ENCODE data around the gene FILIP1L. TPM values are rescaled to one million over a fixed set of nuclear protein-coding genes. Genes with fewer than 3 reads are reported as not detected.

The FILIP1L gene
- total RNA-seq, 2 donors from 2014 or later = 9.5 to 28.2 TPM

DNA sequence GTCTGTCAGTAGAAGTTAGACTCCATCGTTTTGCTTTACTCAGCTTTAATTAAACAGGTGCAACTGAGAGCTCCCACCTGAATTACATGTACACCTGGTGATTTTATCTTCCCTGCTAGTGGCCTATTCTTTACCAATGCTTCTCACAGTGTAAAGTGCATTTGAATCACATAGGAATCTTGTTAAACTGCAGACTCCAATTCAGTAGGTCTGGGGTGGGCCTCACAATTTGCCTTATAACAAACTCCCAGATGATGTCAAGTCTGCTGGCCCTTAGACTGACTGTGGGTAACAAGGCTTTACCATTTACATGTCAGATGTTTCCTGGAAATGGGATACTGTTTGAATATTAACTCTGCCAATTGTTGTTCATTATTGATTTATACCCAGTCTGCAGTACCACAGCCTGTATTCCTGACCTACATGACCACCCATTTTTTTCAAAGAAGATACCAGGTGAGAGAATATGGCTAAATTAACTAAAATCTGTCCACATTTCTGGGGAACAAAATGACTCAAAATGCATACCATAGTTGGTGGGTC lies 259.5 kb downstream of the FILIP1L start:
- no peak for DNase-seq (ENCODE audit: low spot score)
- H3K27ac ChIP-seq = no peak overlapping the region
- H3K4me3 ChIP-seq = no peak overlapping the region
- TF ChIP-seq POLR2AphosphoS5 (IDR thresholded peaks at IDR 0.05) (no peak), POLR2A (IDR thresholded peaks at IDR 0.05) (no peak), CTCF (IDR thresholded peaks at IDR 0.05) (no peak)
- intact Hi-C loops (cut with DNase I) = no loop called here
- H3K36me3 ChIP-seq = no peaks in the 10 kb centered on the region
- no peaks in the 10 kb centered on the region for H3K27me3 ChIP-seq (replicated peaks; ENCODE audit: insufficient read depth)
- WGBS = 50% methylated on average over 1 of the region's 1 CpG
- H3K4me1 ChIP-seq (replicated peaks) = no peaks in the 10 kb centered on the region
- no peaks in the 10 kb centered on the region for H3K9me3 ChIP-seq

DNA sequence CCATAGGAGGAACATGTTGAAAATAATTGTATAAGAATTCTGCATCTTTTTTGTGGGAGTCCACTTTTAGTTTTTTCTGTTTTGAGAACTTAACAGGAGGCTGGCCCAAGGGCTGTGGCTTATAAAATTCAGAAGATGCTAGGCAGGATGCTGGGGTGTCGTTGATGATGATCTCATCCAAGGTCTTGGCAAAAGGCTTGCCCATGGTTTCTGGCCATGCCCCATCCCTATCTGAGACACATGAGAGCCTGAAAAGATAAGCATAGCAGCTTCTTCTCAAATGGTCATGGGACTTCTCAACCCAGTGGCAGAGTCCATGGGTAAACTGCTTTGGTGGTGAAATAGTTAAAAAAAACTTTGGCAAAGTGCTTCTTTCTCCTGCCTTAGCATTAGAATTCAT lies 261.4 kb downstream of the FILIP1L start:
- H3K4me1 ChIP-seq (replicated peaks) = no peaks in the 10 kb centered on the region
- no peak overlapping the region for H3K4me3 ChIP-seq
- WGBS = 70% methylated on average over 1 of the region's 1 CpG
- no peak overlapping the region for H3K27ac ChIP-seq
- TF ChIP-seq POLR2AphosphoS5 (IDR thresholded peaks at IDR 0.05) (no peak), CTCF (IDR thresholded peaks at IDR 0.05) (no peak), POLR2A (IDR thresholded peaks at IDR 0.05) (no peak)
- no peak for DNase-seq (ENCODE audit: low spot score)
- no peaks in the 10 kb centered on the region for H3K36me3 ChIP-seq
- intact Hi-C loops (cut with DNase I) = no loop called here
- no peaks in the 10 kb centered on the region for H3K9me3 ChIP-seq
- no peaks in the 10 kb centered on the region for H3K27me3 ChIP-seq (replicated peaks; ENCODE audit: insufficient read depth)

DNA sequence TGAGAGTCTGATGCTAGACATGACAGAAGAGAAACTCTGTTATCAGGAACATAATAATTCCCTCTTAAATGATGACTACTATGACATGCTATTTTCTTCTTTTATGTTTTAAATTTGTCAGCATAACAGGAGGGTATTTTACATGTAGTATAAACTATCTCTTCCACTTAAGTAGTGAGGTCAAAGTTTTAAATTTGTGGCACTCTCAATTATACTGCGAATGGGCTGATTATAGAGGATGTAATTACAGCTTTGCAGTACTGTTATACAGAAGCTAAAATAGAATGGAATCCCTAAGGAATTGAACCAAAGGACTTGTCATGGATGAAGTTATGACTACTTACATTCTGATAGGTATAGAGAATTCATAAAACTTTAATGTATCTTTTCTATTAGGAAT lies 262.3 kb downstream of the FILIP1L start:
- H3K9me3 ChIP-seq = no peaks in the 10 kb centered on the region
- no peak for DNase-seq (ENCODE audit: low spot score)
- H3K27me3 ChIP-seq (replicated peaks; ENCODE audit: insufficient read depth) = no peaks in the 10 kb centered on the region
- H3K4me3 ChIP-seq = no peak overlapping the region
- no peaks in the 10 kb centered on the region for H3K36me3 ChIP-seq
- no peaks in the 10 kb centered on the region for H3K4me1 ChIP-seq (replicated peaks)
- TF ChIP-seq POLR2A (IDR thresholded peaks at IDR 0.05) (no peak), CTCF (IDR thresholded peaks at IDR 0.05) (no peak), POLR2AphosphoS5 (IDR thresholded peaks at IDR 0.05) (no peak)
- 81% methylated on average over 1 of the region's 1 CpG for WGBS
- H3K27ac ChIP-seq = no peak overlapping the region
- intact Hi-C loops (cut with DNase I) = no loop called here

- H3K27me3 ChIP-seq (replicated peaks; ENCODE audit: insufficient read depth) = no peaks in the 10 kb centered on the region
- TF ChIP-seq CTCF (IDR thresholded peaks at IDR 0.05) = no peak
- TF ChIP-seq POLR2AphosphoS5 (IDR thresholded peaks at IDR 0.05) = no peak
- no peak for TF ChIP-seq POLR2A (IDR thresholded peaks at IDR 0.05)
- 92% methylated on average over 6 of the region's 6 CpGs for WGBS
- H3K36me3 ChIP-seq = no peaks in the 10 kb centered on the region
- no peak overlapping the region for H3K27ac ChIP-seq
- intact Hi-C loops (cut with DNase I) = no loop called here
- no peak for DNase-seq (ENCODE audit: low spot score)
- H3K9me3 ChIP-seq = no peaks in the 10 kb centered on the region
- no peak overlapping the region for H3K4me3 ChIP-seq
- no peaks in the 10 kb centered on the region for H3K4me1 ChIP-seq (replicated peaks)
Observed at GRCh38 chr3:99850608-99851007, 263.7 kb downstream of the FILIP1L start.

DNA sequence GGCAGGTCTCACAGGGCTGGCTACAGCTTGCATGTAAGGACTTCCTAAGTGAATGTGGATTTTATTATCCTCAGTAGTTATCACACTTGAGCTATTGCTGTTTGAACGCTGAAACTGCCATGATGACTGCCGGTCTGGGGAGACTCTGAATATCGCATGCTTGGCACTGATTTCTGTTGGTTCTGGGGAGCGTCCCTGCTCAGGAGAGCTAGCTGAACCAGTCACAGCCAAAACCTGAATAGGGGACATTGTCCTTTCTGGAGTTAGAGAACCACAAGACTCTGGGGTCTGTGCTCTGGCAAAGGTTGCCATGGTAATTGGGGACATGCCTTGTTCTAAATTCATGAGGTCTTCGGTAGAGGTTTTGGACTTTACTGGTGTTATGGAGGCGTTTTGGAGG lies 265.9 kb downstream of the FILIP1L start:
- Histone ChIP-seq H3K27ac (no peak overlapping the region), H3K9me3 (no peaks in the 10 kb centered on the region), H3K36me3 (no peaks in the 10 kb centered on the region), H3K4me3 (no peak overlapping the region), H3K27me3 (replicated peaks; ENCODE audit: insufficient read depth) (no peaks in the 10 kb centered on the region), H3K4me1 (replicated peaks) (no peaks in the 10 kb centered on the region)
- intact Hi-C loops (cut with DNase I) = loop anchor here (10.0 kb wide), 1 partner anchor 196 kb away; no protein-coding TSS in a partner anchor
- no peak for DNase-seq (ENCODE audit: low spot score)
- TF ChIP-seq CTCF (IDR thresholded peaks at IDR 0.05) (no peak), POLR2AphosphoS5 (IDR thresholded peaks at IDR 0.05) (no peak), POLR2A (IDR thresholded peaks at IDR 0.05) (no peak)
- 89% methylated on average over 6 of the region's 6 CpGs for WGBS
